Nasal cavity respiratory epithelium epithelial cell of viscerocranial mucosa (primary cell): ENCODE data around the gene GARIN5A. TPM values are rescaled to one million over a fixed set of nuclear protein-coding genes. Genes with fewer than 3 reads are reported as not detected.

Experiments used
- total RNA-seq: library from RNA; depleted of rRNA; stranded (reverse); fragments of >200 nt; gene quantifications from 2 replicates; pipeline ENCODE4 v1.2.3, GENCODE V29; 2014

The GARIN5A gene
- 0.68 and 1.4 TPM in 2 replicates for total RNA-seq

DNA sequence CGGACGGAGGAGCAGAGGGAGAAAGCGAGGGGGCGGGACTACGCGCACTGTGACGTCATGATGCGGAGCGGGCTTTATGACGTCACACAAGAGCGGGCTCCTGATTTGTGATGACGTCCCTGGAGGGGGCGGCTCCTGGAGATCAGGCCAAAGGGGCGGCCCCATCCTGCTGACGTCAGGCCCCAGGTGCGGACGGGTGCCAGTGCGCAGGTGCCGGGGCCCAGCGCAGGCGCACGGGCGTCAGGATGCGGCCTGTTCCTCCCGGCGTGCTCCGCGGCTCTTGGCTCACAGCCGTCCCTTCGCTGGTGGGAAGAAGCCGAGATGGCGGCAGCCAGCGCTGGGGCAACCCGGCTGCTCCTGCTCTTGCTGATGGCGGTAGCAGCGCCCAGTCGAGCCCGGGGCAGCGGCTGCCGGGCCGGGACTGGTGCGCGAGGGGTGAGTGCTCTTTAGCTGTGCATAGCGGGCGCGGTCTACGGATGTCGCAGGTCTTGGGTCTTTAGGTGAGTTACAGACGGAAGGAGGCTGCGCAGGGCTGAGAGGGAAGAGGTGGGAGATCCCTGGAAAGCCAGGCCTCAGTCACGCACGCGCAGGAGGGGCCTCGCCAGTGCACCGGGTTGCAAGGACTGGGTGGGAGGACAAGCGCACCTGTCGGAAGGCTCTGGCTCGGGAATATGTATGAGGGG, at the start of gene GARIN5A, which contains the start of gene EMC10:
GARIN5A (minus strand) TSS at position 625 of the 683 bp plus-strand sequence; CDS start at position 165, 460 bp downstream.
EMC10 (plus strand) TSS at position 284 of the 683 bp plus-strand sequence; CDS start at position 322, 38 bp downstream.

GRCh38 chr19:50513746-50514345, 37.2 kb upstream of the GARIN5A start, which contains the start of gene ASPDH:
ASPDH (minus strand) TSS chr19:50513913; CDS start chr19:50513823, 90 bp downstream.

DNA sequence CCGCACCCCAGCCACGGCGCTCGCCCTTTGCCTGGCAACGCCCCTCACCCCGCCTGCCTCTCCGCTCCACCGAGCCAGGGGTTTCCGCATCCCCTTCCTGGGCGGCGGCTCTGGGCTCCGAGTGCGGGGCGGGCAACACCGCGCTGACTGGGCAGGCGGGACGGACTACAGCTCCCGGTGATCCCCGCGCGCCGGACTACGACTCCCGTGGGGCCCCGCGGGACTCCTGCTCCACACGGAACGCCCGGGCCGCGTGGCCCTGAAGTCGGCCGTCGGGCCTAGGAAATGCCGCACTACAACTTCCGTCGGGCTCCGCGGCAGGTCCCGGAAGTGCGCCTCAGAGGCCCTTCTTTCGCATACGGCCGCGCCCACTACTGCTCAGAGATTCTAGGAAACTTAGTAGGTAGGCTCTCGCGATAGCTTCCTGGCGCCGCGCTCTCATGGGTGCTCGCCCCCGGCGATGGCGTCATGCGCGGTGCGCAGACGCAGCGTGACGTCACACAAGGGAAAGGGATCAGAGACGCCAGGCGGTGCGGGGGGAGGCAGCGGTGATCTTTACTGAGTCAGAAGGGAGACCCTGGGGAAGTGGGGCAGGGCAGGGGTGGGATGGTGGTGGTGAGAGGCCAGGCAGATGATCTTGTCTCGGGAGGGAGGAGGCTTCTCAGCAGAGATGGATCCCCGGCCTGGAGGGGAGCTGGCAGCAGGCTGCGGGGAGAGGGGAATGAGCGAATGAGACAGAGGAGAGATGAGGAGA, 34.6 kb upstream of the GARIN5A start, which contains the start of gene JOSD2:
JOSD2 (minus strand) TSS at position 123 of the 754 bp plus-strand sequence. CDS start 760 bp downstream, outside the sequence.

GRCh38 chr19:50432221-50433028, 44.2 kb downstream of the GARIN5A start, which contains the start of gene MYBPC2:
MYBPC2 (plus strand) TSS chr19:50432892; CDS start chr19:50432954, 62 bp downstream.

GRCh38 chr19:50418176-50419021, 58.2 kb downstream of the GARIN5A start, which contains the start of gene SPIB:
SPIB (plus strand) TSS chr19:50418938; CDS start chr19:50418963, 25 bp downstream.

Other genes with a start within 250 kb of the GARIN5A start
- under 0.01 and 0.36 TPM in 2 replicates for gene KCNC3, start 147.5 kb downstream of the GARIN5A start, total RNA-seq
- under 0.01 and 0.78 TPM in 2 replicates for gene NAPSA, start 111.2 kb downstream of the GARIN5A start, total RNA-seq
- 60.1 and 69.3 TPM in 2 replicates for gene NR1H2, start 100.4 kb downstream of the GARIN5A start, total RNA-seq
- gene POLD1, start 92.5 kb downstream of the GARIN5A start, total RNA-seq = 25.6 and 27.7 TPM in 2 replicates
- gene SPIB, start 57.9 kb downstream of the GARIN5A start, total RNA-seq = not detected in 2 replicates
- gene MYBPC2, start 44.0 kb downstream of the GARIN5A start, total RNA-seq = not detected in 2 replicates
- 29.4 and 44.4 TPM in 2 replicates for gene EMC10, start 341 bp downstream of the GARIN5A start, total RNA-seq
- gene JOSD2, start 34.3 kb upstream of the GARIN5A start, total RNA-seq = 14.4 and 19.5 TPM in 2 replicates
- gene ASPDH, start 37.1 kb upstream of the GARIN5A start, total RNA-seq = not detected in 2 replicates
- gene LRRC4B, start 91.6 kb upstream of the GARIN5A start, total RNA-seq = not detected in 2 replicates
- gene SYT3, start 163.0 kb upstream of the GARIN5A start, total RNA-seq = not detected in 2 replicates
- gene C19orf81, start 172.6 kb upstream of the GARIN5A start, total RNA-seq = 0.68 TPM in 1 of 2 replicates, not detected in the other
- gene SHANK1, start 243.0 kb upstream of the GARIN5A start, total RNA-seq = under 0.01 TPM in 1 of 2 replicates, not detected in the other
- gene CLEC11A, start 246.5 kb upstream of the GARIN5A start, total RNA-seq = under 0.01 and 0.07 TPM in 2 replicates